HCT116 (cell line): Measurements from ENCODE around the gene BBS4. TPM values are rescaled to one million over a fixed set of nuclear protein-coding genes. Genes with fewer than 3 reads are reported as not detected.
"Not testable (repeated sequence)": the region's sequence is repeated elsewhere in the genome, so short reads cannot be mapped to it uniquely, and the experiment has no call there.

Experiments used
- ATAC-seq: fragments of 200-7000 bp; cut with Tn5 transposase; 2 replicates; pipeline ENCODE4 v1.9.1; 2020; ENCODE audit warnings: mild to moderate bottlenecking, moderate library complexity
- BruUV-seq: library from RNA; stranded (reverse); fragments of 400-500 nt; replicated peaks from 2 replicates; lab custom pipeline; 2021; lab: Mats Ljungman, UMichigan
- CTCF ChIA-PET: fragments of 300-600 bp; sonication (Branson Sonifier 250); formaldehyde crosslinking; loops from one replicate; lab custom pipeline; 2021; ENCODE audit warnings: antibody characterized with exemption; lab: Charles Lee
- POLR2A ChIA-PET: fragments of 300-600, 350-600 bp; sonication (Branson Sonifier 250); formaldehyde crosslinking; loops from one replicate; lab custom pipeline; 2021; ENCODE audit warnings: antibody characterized with exemption; lab: Charles Lee
- RAD21 ChIA-PET, 2 experiments: fragments of 300-600 bp; sonication (Branson Sonifier 250); formaldehyde crosslinking; loops; one replicate each; lab custom pipeline; 2023; ENCODE audit warnings: low total read pairs in 2 of 2; ENCODE audit not compliant: uncharacterized antibody in 2 of 2, unreplicated experiment in 2 of 2, low non-redundant PET in 1 of 2; lab: Charles Lee
- DNase-seq: peaks from one replicate; pipeline ENCODE4 v3.0.0-alpha.2; 2010; ENCODE audit warnings: low read depth, low spot score
- H2AFZ ChIP-seq: fragments of 200-600 bp; shearing (Covaris generic), sonication (generic); 2 replicates; pipeline ENCODE4 v1.6.1; 2017; ENCODE audit warnings: low read depth, mixed run types, mixed read lengths, antibody characterized with exemption, low read length; ENCODE audit not compliant: poor library complexity, severe bottlenecking
- H3K27ac ChIP-seq: 2 replicates; pipeline ENCODE4 v1.5.1; 2012; ENCODE audit warnings: low read depth, low read length
- H3K27me3 ChIP-seq: fragments of 200-600 bp; sonication (generic); 2 replicates; pipeline ENCODE4 v1.6.1; 2016; ENCODE audit warnings: mixed run types, low read length, mixed read lengths; ENCODE audit not compliant: insufficient read depth
- H3K36me3 ChIP-seq, 2 experiments: fragments of 200-500 bp in 1 of 2; fragments of 200-600 bp in 1 of 2; sonication (Bioruptor generic) in 1 of 2; sonication (generic) in 1 of 2; 2 replicates each; pipeline versions ENCODE4 v1.5.1 to v1.6.1; 2014 to 2016; ENCODE audit warnings: low read length in 2 of 2, inconsistent platforms in 1 of 2, mixed read lengths in 1 of 2, mixed run types in 1 of 2; ENCODE audit not compliant: insufficient read depth in 2 of 2, control insufficient read depth in 1 of 2
- H3K4me1 ChIP-seq, 2 experiments: fragments of 200-600 bp in 1 of 2; sonication (generic) in 1 of 2; 2 replicates each; pipeline versions ENCODE4 v1.5.1 to v1.6.1; 2012 to 2017; ENCODE audit warnings: low read length in 2 of 2, inconsistent platforms in 1 of 2, mild to moderate bottlenecking in 1 of 2, mixed read lengths in 1 of 2, mixed run types in 1 of 2, moderate library complexity in 1 of 2; ENCODE audit not compliant: insufficient read depth in 2 of 2, control insufficient read depth in 1 of 2
- H3K4me2 ChIP-seq: fragments of 200-600 bp; sonication (generic); 2 replicates; pipeline ENCODE4 v1.6.1; 2017; ENCODE audit warnings: mixed run types, low read length, mixed read lengths
- H3K4me3 ChIP-seq, 2 experiments: fragments of 200-600 bp in 1 of 2; sonication (generic) in 1 of 2; replicated peaks in 1 of 2; 2 replicates each; pipeline ENCODE4 v1.5.1; 2011 to 2016; ENCODE audit warnings: low read length in 2 of 2, control low read depth in 1 of 2, low read depth in 1 of 2, mild to moderate bottlenecking in 1 of 2, mixed read lengths in 1 of 2, mixed run types in 1 of 2
- H3K79me2 ChIP-seq: fragments of 200-600 bp; sonication (generic); 2 replicates; pipeline ENCODE4 v1.6.1; 2017; ENCODE audit warnings: mild to moderate bottlenecking, mixed run types, low read length, moderate library complexity, mixed read lengths; ENCODE audit not compliant: insufficient read depth
- H3K9ac ChIP-seq: fragments of 200-600 bp; sonication (generic); 2 replicates; pipeline ENCODE4 v1.6.1; 2016; ENCODE audit warnings: low read length, mixed read lengths
- H3K9me2 ChIP-seq: fragments of 200-600 bp; sonication (generic), shearing (Covaris generic); 2 replicates; pipeline ENCODE4 v1.6.1; 2017; ENCODE audit warnings: mixed run types, mild to moderate bottlenecking, moderate library complexity; ENCODE audit not compliant: insufficient read depth
- H3K9me3 ChIP-seq, 2 experiments: fragments of 200-500 bp in 1 of 2; fragments of 200-600 bp in 1 of 2; sonication (Bioruptor generic) in 1 of 2; sonication (generic) in 1 of 2; 2 replicates each; pipeline ENCODE4 v1.6.1; 2014 to 2017; ENCODE audit warnings: low read length in 2 of 2, mixed read lengths in 2 of 2, inconsistent platforms in 1 of 2, low read depth in 1 of 2, mild to moderate bottlenecking in 1 of 2, mixed run types in 1 of 2, moderate library complexity in 1 of 2; ENCODE audit not compliant: control insufficient read depth in 1 of 2, insufficient read depth in 1 of 2
- H4K20me1 ChIP-seq: fragments of 200-600 bp; sonication (generic), shearing (Covaris generic); 2 replicates; pipeline ENCODE4 v1.6.1; 2017; ENCODE audit warnings: mixed run types, mild to moderate bottlenecking, moderate library complexity; ENCODE audit not compliant: insufficient read depth
- CBX3 ChIP-seq: IDR thresholded peaks from 2 replicates; pipeline ENCODE4 v1.6.1; 2012; ENCODE audit warnings: low read depth
- CEBPB ChIP-seq: IDR thresholded peaks from 2 replicates; pipeline ENCODE4 v1.6.1; 2012; ENCODE audit warnings: low read depth
- ELF1 ChIP-seq: IDR thresholded peaks from 2 replicates; pipeline ENCODE4 v1.6.1; 2012; ENCODE audit warnings: low read depth, borderline replicate concordance
- JUND ChIP-seq: IDR thresholded peaks from 2 replicates; pipeline ENCODE4 v1.6.1; 2012
- POLR2A ChIP-seq: IDR thresholded peaks from 2 replicates; pipeline ENCODE4 v1.7.0; 2011; ENCODE audit warnings: borderline replicate concordance; ENCODE audit not compliant: insufficient read depth, insufficient read length; ENCODE audit errors: extremely low read depth
- POLR2AphosphoS5 ChIP-seq: IDR thresholded peaks from 2 replicates; pipeline ENCODE4 v1.6.1; 2011; ENCODE audit warnings: mild to moderate bottlenecking, low read depth, low read length, moderate library complexity
- RAD21 ChIP-seq: IDR thresholded peaks from 2 replicates; pipeline ENCODE4 v1.6.1; 2012; ENCODE audit warnings: low read depth, mild to moderate bottlenecking
- SP1 ChIP-seq: IDR thresholded peaks from 2 replicates; pipeline ENCODE4 v1.6.1; 2012; ENCODE audit warnings: low read depth
- TCF7L2 ChIP-seq: IDR thresholded peaks from 2 replicates; pipeline ENCODE4 v1.7.0; 2011; ENCODE audit warnings: borderline replicate concordance, inconsistent platforms; ENCODE audit not compliant: insufficient read depth, insufficient read length; ENCODE audit errors: extremely low read depth
- YY1 ChIP-seq: IDR thresholded peaks from 2 replicates; pipeline ENCODE4 v1.6.1; 2011; ENCODE audit warnings: low read length, low read depth, moderate library complexity, mild to moderate bottlenecking; ENCODE audit not compliant: insufficient replicate concordance; ENCODE audit errors: extremely low read depth
- intact Hi-C: fragments of 100-400 bp; cut with micrococcal nuclease; formaldehyde crosslinking; loops from 2 replicates; pipeline ENCODE4 v1.10.0; 2022
- total RNA-seq: library from RNA; stranded (reverse); gene quantifications from one replicate; pipeline ENCODE4 v1.2.1, GENCODE V29; 2021; ENCODE audit not compliant: unreplicated experiment
- TF ChIP-seq, protein P1 (sequence below): IDR thresholded peaks from 2 replicates; pipeline ENCODE4 v1.6.1; 2012

The BBS4 gene
- total RNA-seq, 1 experiment from 2014 or later, result 10.0 TPM

DNA sequence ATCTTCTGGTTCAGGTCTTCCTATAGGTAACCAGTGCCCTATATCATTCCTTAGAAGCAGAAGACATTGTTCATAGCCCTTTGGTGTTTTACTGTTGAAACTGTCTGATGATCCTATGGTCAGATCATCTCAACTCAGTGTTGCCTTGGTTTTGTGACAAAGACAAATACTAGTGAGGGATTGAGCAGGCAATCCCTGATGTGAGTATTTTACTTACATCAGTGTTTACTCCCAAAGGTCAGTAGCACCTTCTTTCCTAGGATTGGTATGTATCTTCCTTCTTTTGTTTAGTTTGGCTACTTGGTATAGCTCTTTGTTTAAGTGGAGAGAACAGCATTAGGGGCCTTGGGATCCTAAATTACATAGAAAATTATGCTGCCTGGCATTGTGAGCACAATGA is 41.1 kb downstream of the BBS4 start (continued):
- TF ChIP-seq, protein P1, sequence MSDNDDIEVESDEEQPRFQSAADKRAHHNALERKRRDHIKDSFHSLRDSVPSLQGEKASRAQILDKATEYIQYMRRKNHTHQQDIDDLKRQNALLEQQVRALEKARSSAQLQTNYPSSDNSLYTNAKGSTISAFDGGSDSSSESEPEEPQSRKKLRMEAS, result no peak
- TF ChIP-seq RAD21, result no peak
- TF ChIP-seq SP1, result no peak
- no peak for TF ChIP-seq POLR2AphosphoS5
- no peak for TF ChIP-seq POLR2A
- TF ChIP-seq CEBPB, result no peak
- TF ChIP-seq ELF1, result no peak
- no peak for TF ChIP-seq CBX3
- TF ChIP-seq JUND, result no peak
- TF ChIP-seq YY1, result no peak
- no peak for TF ChIP-seq TCF7L2

DNA sequence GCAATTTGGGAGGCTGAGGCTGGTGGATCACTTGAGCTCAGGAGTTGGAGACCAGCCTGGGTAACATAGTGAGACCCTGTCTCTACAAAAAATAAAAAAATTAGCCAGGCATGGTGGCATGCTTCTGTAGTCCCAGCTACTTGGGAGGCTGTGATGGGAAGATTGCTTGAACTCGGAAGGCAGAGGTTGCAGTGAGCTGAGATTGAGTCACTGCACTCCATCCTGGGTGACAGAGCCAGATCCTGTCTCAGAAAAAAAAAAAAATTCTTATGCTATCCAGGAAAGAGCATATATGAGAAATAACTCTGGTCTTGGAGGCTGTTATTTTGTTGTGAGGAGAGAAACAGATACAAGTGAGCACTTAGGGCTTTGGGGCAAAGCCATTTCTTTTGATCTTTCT is 42.2 kb downstream of the BBS4 start:
- POLR2A ChIA-PET, H3K4me3 ChIP-seq, H3K79me2 ChIP-seq, H3K4me1 ChIP-seq, CTCF ChIA-PET, BruUV-seq, H3K27ac ChIP-seq, H3K9me3 ChIP-seq, H3K9ac ChIP-seq, H3K9me2 ChIP-seq, H2AFZ ChIP-seq, H4K20me1 ChIP-seq, H3K36me3 ChIP-seq, H3K27me3 ChIP-seq, DNase-seq, RAD21 ChIA-PET, ATAC-seq, H3K4me2 ChIP-seq: not testable (repeated sequence)
- intact Hi-C loops, result loop anchor here (10.0 kb wide), 1 partner anchor 517 kb away; no protein-coding TSS in a partner anchor
